Nephron progenitor cell (in vitro differentiated cells): ENCODE measurements around the gene WDR59.

Source experiments
- DNase-seq: peaks from one replicate; pipeline ENCODE4 v3.0.0; 2021
- H3K27ac Mint-ChIP-seq: 2 replicates; pipeline ENCODE4 v1.8.0; 2021; ENCODE audit warnings: mild to moderate bottlenecking, moderate library complexity, mixed read lengths
- H3K27me3 Mint-ChIP-seq: 2 replicates; pipeline ENCODE4 v1.8.0; 2021; ENCODE audit warnings: mild to moderate bottlenecking, low read depth, mixed read lengths; ENCODE audit not compliant: poor library complexity
- H3K36me3 Mint-ChIP-seq: 2 replicates; pipeline ENCODE4 v1.8.0; 2021; ENCODE audit warnings: low read depth, mixed read lengths
- H3K4me1 Mint-ChIP-seq: 2 replicates; pipeline ENCODE4 v1.8.0; 2021; ENCODE audit warnings: mixed read lengths
- H3K4me3 Mint-ChIP-seq: 2 replicates; pipeline ENCODE4 v1.8.0; 2021; ENCODE audit warnings: mild to moderate bottlenecking, moderate library complexity, mixed read lengths
- H3K9me3 Mint-ChIP-seq: 2 replicates; pipeline ENCODE4 v1.8.0; 2021; ENCODE audit warnings: mild to moderate bottlenecking, moderate library complexity, mixed read lengths
- TF ChIP-seq, protein P1 (sequence below): fragments of 200-600 bp; sonication (generic); IDR thresholded peaks from 2 replicates; pipeline ENCODE4 v1.5.0; 2021; ENCODE audit warnings: antibody characterized with exemption

Gene WDR59

DNA sequence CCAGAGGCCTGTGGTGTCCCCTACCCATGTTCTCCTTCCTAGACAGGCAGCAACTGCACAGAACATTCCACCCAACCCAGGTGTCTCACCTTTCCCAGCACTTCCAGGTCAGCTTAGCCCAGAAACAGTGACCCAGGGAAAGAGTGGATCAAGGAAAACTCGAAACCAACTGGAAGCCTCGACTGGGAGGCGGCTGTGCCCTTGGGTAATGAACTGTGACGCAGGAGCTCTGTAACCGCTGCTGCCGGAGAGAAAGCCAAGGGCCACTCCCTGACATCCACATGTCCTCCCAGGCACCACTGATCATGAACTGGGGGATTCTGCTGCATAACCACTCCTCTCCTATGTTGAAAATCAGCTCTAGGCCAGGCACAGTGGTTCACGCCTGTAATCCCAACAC, 34.4 kb downstream of the WDR59 start:
- DNase-seq, result peak; percentile 20
- no peak overlapping the region for H3K27ac Mint-ChIP-seq
- no peaks in the 10 kb centered on the region for H3K9me3 Mint-ChIP-seq
- H3K27me3 Mint-ChIP-seq, result no peaks in the 10 kb centered on the region
- TF ChIP-seq, protein P1, sequence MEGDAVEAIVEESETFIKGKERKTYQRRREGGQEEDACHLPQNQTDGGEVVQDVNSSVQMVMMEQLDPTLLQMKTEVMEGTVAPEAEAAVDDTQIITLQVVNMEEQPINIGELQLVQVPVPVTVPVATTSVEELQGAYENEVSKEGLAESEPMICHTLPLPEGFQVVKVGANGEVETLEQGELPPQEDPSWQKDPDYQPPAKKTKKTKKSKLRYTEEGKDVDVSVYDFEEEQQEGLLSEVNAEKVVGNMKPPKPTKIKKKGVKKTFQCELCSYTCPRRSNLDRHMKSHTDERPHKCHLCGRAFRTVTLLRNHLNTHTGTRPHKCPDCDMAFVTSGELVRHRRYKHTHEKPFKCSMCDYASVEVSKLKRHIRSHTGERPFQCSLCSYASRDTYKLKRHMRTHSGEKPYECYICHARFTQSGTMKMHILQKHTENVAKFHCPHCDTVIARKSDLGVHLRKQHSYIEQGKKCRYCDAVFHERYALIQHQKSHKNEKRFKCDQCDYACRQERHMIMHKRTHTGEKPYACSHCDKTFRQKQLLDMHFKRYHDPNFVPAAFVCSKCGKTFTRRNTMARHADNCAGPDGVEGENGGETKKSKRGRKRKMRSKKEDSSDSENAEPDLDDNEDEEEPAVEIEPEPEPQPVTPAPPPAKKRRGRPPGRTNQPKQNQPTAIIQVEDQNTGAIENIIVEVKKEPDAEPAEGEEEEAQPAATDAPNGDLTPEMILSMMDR, result no peak
- H3K4me3 Mint-ChIP-seq, result no peak overlapping the region
- H3K4me1 Mint-ChIP-seq, result peaks cover 24% of the 10 kb centered on the region
- peaks cover 80% of the 10 kb centered on the region for H3K36me3 Mint-ChIP-seq

DNA sequence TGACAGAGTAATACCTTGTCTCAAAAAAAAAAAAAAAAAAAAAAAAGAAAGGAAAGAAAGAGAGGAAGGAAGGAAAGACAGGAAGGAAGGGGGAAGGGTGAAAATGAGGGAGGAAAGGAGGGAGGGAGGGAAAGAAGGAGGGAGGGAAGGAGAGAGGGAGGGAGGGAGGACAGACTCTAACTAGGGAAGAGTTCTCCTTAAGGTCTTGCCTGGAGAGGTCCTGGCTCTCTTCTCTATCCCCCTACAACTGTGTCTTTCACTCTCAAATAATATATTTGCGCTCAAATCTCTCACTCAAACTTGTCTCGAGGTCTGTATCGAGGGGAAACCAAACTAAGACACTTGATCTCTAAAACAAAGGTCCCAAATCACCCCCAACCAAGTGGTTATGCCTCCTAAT, 35.6 kb downstream of the WDR59 start:
- TF ChIP-seq, protein P1, result no peak
- Mint-ChIP-seq H3K4me3 (no peak overlapping the region), H3K27ac (peak overlapping the region; percentile 40)

DNA sequence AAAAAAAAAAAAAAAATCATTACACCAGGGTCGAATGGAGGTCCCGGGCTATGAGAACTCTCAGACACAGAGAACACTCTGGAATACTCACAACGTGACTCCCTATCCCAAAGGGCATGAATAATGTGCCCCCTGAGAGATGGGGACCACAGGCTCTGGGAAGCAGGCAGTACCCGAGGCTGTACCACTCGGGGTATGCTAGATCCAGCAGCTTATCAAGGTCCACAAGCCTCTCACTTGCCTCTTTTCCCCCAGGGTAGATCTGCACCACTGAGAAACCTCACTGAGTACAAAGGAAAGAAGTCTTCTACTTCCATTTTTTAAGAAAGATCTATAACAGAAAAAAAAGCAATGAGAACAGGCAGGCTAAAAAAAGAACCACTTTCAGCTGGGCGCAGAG, 40.5 kb downstream of the WDR59 start:
- DNase-seq, result no peak
- Mint-ChIP-seq H3K36me3 (peaks cover 76% of the 10 kb centered on the region), H3K9me3 (no peaks in the 10 kb centered on the region), H3K27ac (no peak overlapping the region), H3K27me3 (no peaks in the 10 kb centered on the region), H3K4me1 (peaks cover 1% of the 10 kb centered on the region), H3K4me3 (no peak overlapping the region)
- TF ChIP-seq, protein P1, result no peak

More for the DNA sequence above, 35.6 kb downstream of the WDR59 start:
- H3K36me3 Mint-ChIP-seq, result peaks cover 76% of the 10 kb centered on the region
- no peak for DNase-seq
- H3K9me3 Mint-ChIP-seq, result no peaks in the 10 kb centered on the region
- no peaks in the 10 kb centered on the region for H3K27me3 Mint-ChIP-seq
- peaks cover 24% of the 10 kb centered on the region for H3K4me1 Mint-ChIP-seq

DNA sequence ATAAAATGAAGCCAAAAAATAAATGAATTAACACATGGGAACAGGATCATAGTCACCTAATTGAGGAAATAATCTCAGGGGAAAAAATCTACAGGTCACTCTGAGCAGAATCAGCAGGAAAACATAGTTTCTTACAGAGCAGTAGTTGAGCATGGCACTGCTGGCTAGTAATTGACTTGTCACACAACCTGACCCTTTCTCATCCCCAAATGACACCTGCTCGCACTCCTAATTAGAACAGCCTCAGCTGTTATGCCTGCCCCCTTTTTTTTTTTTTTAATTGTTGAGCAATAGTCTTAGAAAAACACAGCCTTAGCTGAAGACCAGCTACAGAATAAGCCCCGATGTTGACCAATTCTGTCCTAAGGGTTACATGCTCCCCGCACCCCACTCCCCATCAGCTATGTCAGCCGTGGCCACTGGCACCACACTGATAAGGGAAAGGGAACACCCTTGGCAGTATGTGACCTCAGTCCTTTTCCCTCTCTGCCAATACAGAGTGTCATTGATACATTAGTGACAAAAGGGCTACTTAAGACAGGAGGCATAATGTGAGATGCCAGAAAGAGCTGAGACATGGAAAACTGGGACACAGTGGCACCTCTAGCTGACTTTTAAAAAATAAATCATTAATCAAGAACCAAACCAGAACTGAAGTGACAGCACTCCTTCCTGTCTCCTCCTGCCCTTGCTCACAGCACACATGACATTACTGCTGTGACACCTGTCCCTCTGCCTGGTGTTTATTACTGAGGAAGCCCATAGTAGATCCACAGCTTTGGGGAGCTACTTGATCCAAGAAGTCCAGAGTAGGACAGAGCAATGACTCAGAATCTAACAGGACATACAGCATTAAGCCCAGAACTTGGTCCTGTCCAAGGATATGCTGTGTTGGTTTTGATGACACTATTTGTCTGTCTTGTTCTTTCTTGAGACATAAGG, 41.7 kb downstream of the WDR59 start:
- Mint-ChIP-seq H3K27ac (peak overlapping the region; percentile 36), H3K36me3 (peaks cover 77% of the 10 kb centered on the region), H3K4me3 (no peak overlapping the region), H3K4me1 (no peaks in the 10 kb centered on the region), H3K27me3 (no peaks in the 10 kb centered on the region), H3K9me3 (no peaks in the 10 kb centered on the region)
- DNase-seq, result no peak
- TF ChIP-seq, protein P1, result no peak

DNA sequence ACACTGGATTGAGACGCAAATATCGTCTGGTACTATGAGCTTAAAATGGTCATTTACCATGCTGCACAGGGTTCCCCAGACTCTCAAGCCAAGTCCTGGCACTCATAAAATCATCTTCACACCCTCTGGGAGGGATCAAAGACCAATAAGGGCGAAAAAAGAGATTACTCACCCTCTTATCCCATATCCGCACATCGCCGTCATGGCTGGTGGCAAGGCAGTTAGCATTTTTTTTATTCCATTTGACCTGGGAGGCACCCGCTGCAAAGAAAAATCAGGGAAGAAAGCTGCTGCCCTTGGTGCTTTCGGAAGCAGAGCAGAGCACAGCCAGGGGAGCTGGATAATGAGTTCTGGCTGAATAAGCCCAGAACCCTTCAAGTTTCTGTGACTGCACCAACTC, 42.4 kb downstream of the WDR59 start:
- Mint-ChIP-seq H3K4me1 (no peaks in the 10 kb centered on the region), H3K36me3 (peaks cover 77% of the 10 kb centered on the region), H3K27me3 (no peaks in the 10 kb centered on the region), H3K27ac (no peak overlapping the region), H3K4me3 (no peak overlapping the region), H3K9me3 (no peaks in the 10 kb centered on the region)
- DNase-seq, result no peak
- TF ChIP-seq, protein P1, result no peak

DNA sequence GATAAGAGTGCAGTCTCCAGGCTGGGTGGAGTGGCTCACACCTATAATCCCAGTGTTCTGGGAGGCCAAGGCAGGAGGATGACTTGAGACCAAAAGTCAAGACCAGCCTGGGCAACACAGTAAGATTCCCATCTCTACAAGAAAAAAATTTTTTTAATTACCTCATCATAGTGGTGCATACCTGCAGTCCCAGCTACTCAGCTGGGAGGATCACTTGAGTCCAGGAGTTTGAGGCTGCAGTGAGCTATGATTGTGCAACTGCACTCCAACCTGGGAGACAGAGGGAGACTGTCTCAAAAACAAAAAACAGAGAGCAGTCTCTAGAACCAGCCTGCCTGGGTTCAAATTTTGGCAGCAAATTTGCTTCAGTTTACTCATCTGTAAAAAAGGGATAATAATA, 45.2 kb downstream of the WDR59 start:
- peaks cover 75% of the 10 kb centered on the region for H3K36me3 Mint-ChIP-seq
- TF ChIP-seq, protein P1, result no peak
- H3K9me3 Mint-ChIP-seq, result no peaks in the 10 kb centered on the region
- no peak overlapping the region for H3K27ac Mint-ChIP-seq
- H3K4me1 Mint-ChIP-seq, result no peaks in the 10 kb centered on the region
- DNase-seq, result no peak
- no peak overlapping the region for H3K4me3 Mint-ChIP-seq
- H3K27me3 Mint-ChIP-seq, result no peaks in the 10 kb centered on the region
